ENCODE data around the gene ABHD5.

Gene ABHD5

DNA sequence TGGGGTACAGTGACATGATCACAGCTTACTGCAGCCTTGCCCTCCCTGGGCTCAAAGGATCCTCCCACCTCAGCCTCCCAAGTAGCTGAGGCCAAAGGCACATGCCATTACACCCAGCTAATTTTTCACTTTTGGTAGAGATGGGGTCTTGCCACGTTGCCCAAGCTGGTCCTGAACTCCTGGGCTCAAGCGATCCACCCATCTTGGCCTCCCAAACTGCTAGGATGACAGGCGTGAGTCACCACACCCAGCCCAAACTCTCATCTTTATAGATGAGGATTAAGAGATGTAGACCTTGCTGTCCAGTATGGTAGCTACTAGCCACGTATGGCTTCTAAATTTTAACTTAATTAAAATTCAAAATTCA is 4.4 kb upstream of the ABHD5 start:
- no peak for DNase-seq

DNA sequence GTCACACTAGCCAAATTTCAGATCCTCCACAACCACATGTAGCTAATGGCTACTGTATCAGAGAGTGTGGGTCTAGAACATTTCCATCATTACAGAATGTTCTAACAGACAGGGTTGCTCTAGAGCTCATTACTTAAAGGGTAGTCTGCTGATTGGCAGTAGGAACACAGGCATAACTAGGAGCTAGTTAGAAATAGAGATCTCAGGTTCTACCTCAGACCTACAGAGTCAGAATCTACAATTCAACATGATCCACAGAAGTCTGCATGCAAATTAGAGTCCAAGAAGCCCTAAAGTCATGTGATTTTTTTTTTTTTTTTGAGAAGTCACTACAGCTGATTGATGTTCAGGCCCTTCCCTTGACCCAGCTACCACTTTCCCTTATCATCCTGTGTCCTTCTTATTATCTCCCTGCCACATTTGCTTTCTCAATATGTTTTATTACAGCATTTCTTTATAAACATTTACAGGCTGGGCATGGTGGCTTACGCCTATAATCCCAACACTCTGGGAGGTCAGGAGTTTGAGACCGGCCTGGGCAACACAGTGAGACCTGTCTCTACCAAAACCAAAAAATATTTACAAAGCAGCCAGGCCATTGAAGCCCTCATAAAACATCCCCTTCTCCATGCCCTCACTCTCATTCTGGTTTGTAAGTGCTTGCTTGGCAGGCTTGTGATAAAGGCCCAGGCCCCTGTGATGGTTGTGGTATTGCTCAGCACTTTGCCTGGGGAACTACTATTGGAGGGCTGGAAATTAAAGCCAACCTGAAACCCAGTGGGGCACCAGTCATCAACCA is 3.8 kb upstream of the ABHD5 start:
- no peak for DNase-seq

DNA sequence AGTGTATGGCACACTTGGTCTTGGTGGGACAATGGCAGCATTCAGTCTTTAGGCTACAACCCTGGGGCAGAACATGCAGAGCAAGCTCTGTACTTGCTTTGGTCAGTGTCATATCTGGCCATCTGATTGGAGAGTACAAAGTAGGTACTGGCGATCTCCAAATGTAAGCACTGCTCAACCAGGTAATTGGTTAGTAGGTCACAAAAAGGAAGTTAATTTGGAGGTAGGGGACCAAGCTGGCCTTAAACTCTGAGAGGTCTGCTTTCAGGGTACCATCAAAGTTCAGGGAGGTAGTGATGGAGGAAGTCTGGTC is 3.3 kb upstream of the ABHD5 start:
- DNase-seq: no peak

DNA sequence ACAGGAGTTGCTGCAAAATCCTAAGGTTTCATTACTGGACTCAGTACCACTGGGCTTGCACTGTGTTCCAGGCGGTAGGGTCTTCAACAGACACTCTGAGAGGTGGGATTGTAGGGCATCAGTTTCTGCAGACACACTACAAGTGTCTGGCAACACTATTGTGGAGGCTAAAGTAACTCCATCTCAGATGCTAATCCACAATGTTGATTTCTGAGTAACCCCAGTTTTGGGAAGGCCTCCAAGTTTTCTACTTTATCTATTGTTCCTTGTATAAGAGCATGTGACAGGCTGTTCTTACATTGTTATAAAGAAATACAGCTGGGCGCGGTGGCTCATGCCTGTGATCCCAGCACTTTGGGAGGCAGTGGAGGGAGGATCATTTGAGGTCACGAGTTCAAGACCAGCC is 2.5 kb upstream of the ABHD5 start:
- DNase-seq: no peak

DNA sequence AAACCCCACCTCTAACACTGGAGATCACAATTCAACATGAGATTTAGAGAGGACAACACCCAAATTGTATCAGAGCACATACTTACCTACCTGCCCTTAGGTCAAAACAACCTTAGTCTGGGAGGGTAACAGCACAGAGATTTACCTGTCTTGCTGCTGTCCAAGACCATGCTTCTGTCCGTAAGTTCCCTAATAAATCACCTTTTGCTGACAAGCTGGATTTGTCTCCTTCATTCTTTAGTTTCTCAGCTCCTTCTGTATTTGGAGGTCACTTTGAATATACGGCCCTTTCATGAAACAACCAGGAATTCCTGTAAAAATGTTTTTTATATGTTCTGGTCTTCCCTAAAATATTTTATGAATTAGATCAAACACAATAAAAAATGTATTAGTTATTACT is 1.6 kb upstream of the ABHD5 start:
- no peak for DNase-seq

- no peak for DNase-seq
Measured at GRCh38 chr3:43689766-43690399, 855 bp upstream of the ABHD5 start.

DNA sequence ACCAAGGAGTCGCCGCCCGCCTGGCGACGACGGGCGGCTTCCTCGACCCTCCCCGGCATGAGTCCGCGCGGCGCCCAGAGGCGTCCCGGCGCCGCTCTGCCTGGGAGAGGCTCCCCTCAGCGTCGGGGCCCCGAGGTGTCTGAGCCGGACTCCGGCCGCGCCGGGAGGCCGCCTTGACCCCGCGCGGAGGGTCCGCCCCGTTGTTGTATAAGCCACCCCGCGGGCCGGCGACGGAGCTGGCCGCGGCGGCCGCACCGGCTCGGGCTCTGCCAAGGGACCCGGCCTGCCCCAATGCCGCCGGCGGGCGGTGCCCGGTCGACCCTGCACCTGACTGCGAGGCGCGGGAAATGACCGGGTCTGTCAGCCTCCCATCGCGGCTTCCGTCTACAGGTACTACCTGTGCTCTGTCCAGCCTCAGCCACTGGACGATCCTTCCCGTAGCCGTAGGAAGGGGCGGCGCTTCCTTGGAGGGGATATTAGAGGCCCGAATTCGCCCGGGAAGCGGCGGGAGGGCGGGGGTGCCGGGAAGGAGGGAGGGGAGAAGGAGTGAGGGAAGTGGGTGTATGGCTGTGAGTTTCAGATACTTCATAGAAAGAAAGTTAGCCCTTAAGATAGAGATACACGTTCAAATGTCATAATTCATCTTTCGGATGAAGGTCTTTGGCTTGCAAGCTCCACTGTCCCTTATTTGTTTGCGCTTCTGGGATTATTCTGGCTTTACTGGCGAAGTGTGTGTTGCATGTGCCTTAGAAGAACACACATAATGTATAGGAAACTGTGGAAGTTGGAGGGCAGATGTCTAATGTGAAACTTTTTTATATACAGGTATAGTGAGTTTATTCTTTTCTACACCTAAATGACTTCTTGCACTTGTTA is 620 bp downstream of the ABHD5 start:
- peak; percentile 76 for DNase-seq

DNA sequence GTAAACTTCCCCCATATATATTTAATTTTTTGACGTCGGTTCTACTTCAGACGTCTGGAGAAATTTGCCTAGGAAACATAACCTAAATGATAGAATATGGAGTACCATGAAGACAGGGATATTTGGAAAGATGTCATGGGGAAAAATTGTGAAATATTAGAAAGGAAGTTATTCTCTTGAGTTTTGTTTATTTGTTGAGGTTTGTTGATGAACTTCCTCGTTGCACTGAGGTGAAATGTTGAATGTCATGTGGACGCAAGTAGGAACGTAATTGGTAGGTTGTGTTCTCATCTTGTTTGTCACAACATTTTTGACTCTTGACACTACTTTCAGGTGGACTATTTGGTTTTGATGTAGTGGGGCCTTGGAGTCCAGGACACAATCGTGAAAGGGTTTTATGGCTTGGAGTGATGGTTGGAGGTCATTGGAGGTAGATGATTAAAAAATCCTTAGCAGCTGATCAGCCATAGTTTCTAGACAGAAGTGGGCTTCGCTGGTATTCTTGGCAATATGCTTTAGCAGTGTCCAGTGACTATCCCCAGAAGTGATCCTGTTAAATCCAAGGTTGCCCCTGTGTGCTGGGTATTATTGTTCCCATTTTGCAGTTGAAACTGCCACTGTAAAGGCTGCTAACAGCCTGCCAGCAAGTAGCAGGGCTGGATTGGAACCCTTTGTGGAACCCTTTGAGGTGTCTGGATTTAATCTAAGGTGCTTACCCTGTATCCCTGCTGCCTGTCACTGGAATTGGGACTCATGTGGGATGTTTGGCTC is 1.5 kb downstream of the ABHD5 start:
- DNase-seq: no peak

DNA sequence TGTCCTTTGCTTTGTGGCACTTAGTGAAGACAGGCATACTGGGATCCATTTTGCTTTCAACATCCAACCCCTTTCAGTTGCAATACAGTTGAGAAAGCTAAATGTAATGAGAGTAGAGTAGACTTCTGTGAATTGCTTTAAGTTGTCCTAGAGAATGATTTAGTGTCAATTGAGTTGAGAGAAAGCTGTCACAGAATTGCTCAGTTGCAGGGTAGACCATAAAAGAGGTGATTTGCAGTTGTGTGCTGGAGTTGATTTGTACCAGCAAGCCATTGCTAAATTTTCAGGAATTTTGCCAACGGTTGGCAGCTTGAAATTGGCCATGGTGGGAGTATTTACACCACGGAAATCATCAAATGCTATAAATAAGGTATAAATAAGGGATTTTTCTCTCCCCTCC is 2.2 kb downstream of the ABHD5 start:
- no peak for DNase-seq

DNA sequence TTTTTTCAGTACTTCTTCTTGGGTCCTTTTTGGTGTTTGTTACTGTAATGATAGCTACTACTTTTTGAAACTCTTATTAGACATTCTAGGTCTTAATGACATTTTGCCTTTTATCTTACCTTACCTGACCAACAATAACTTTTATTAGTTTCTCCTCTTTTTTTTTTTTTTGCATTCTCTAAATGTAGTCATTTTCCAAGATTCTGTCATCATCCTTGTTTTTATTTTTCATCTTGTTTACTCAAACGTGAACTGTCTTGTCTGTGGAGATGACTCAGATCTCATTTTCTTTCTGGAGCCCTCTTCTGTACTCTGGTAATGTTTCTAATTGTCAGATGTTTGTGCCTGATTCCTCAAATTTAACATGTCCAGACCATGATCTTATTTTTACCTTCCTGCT is 2.9 kb downstream of the ABHD5 start:
- DNase-seq: no peak

DNA sequence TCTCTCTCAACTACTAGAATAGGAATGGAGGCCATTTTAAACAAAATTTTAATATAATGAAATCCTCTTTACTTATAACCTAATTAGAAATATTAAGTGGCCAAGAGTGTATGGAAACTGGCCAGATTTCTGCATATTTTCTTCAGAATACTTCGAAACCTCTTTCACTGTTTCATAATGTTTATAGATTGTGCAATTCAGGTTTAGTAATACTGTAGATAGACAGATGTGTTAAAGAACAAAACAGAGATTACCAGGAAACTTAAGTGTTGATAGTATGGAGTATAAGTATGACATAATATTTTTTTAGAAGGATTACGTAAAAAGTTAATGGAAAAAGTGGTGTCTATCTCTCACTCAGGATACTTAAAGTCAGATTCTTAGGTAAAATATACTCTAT is 4.7 kb downstream of the ABHD5 start:
- DNase-seq: no peak

GRCh38 chr3:43695863-43696262 is 5.1 kb downstream of the ABHD5 start:
- DNase-seq: no peak

GRCh38 chr3:43696441-43696840 is 5.7 kb downstream of the ABHD5 start:
- DNase-seq: no peak

- DNase-seq: no peak
Measured at GRCh38 chr3:43696881-43697280, 6.1 kb downstream of the ABHD5 start.

- DNase-seq: no peak
Measured at GRCh38 chr3:43699864-43700263, 9.1 kb downstream of the ABHD5 start.

DNA sequence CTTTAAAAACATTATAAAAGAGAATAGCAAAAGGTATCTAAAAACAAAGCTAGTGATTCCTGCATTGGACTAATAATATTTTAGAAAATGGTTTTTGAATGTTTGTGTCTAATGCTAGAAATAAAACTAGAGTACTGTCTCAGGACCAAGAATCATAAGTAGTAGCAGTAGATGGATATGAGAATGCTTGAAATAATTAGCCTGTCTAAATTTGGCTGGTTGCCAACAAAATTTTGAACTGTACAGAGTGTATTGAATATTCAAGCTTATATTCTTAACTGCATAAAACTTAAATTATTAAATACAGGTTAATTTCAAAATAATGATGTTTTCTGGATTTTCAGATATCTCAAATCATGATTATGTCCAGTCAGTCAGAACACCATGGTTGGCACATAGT is 14.0 kb downstream of the ABHD5 start:
- no peak for DNase-seq

DNA sequence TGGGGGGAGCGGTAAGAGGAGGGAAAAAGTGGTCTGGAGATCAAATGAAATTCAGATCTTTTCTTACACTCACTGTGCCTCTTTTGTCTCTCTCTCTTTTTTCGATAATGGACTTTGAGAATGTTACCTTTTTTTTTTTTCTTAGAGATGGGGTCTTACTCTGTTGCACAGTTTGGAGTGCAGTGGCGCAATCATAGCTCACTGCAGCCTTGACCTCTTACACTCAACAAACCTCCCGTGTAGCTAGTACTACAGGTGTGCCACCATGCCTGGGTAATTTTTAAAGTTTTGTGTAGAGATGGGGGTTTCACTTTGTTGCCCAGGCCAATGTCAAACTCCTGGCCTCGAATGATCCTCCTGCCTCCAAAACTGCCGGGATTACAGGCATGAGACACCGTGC is 15.6 kb downstream of the ABHD5 start:
- no peak for DNase-seq

- no peak for DNase-seq
Measured at GRCh38 chr3:43707266-43707665, 16.5 kb downstream of the ABHD5 start.

DNA sequence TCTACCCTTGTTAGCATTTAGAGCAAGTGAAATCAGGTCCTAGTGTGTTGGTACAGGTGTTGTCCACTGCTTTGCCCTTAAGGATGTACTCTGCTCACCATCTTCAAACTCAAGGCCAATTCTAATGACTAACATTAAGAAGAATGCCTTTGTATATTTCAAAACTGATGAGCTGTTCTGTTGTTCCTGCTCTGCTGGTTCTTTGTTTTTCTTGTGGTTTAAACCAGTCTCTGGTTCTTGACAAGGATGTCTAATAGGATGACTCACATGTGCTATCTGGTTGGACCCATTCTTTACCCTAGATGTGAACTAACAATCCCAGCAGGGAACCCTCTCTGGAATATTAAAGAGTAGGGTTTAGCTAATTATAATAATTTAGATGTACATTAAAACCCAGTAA is 17.3 kb downstream of the ABHD5 start:
- DNase-seq: no peak

DNA sequence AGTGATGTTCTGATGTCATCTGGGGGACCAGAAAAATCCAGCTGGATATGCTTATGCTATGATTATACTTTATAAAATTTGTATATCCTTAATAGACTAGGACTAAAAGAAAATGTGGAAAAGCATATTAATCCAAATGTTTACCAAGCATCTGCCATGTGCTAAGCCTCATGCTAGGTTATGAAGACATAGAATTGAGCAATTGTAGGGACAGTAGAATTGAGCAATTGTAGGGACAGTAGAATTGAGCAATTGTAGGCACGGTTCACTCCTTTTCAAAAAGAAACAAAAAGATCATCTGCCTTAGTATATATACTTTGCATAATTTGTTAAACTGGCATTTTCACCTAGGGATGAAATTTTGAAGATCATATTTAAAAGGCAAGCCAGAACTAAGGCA is 18.3 kb downstream of the ABHD5 start:
- no peak for DNase-seq

GRCh38 chr3:43710607-43711006 is 19.9 kb downstream of the ABHD5 start:
- DNase-seq: no peak

DNA sequence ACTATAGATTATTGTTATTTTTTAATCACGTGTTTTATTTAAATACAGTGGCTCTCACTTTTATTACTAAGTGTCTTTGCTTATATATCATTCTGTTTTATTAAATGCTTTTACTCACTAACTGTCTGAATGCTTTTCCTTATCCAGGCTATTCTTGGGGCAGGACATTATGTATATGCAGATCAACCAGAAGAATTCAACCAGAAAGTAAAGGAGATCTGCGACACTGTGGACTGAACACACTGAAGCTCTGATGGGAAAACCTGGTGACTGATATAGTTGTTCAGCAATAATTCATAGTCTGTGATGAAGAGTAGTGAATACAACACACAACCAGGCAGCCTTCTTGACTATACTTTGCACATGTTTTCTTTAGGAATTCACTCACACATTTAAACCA is 27.6 kb downstream of the ABHD5 start:
- DNase-seq: no peak

DNA sequence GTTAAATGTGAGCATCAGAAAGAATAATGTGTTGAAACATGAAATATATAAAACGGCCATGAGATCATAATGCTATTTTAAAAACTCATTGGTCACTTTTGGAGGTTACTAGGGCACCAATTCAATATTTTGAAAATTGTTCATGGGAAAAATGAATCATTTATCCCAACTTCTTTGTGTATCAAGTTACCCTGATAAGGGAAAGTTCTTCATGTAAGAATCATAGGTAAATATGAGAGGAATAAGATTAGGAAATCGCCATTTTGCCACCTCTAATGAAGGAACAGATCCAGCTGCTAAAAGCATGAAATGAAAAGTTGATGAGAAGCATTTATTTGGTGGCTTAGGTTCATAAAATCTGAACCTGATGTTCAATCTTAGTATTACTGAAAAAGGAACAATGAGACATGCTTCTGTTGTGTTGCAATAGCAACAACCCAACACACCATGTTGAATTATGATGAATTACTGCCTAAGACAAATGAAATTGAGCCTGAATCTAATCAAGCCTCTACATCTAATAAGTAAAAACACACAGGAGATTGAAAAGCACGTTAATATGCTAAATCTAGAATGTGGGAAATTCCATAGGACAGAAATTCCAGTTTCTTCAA is 32.5 kb downstream of the ABHD5 start:
- DNase-seq: no peak
